ENCODE data around the gene ABCA1. TPM values are rescaled to one million over a fixed set of nuclear protein-coding genes. Genes with fewer than 3 reads are reported as not detected.
"Not testable (repeated sequence)": the region's sequence is repeated elsewhere in the genome, so short reads cannot be mapped to it uniquely, and the experiment has no call there.

Gene ABCA1
- total RNA-seq, 6 experiments from 2014 or later, result 45.8 to 107 (median 61.4) TPM

- H3K27ac ChIP-seq, result peak overlapping the region in 1 of 3 donors; percentile 4
- intact Hi-C loops (cut with DNase I), result loop anchor here in 1 of 2 donors (10.0 kb wide), 1 partner anchor 51 kb away; no protein-coding TSS in a partner anchor
- 67% methylated on average over 3 of the region's 3 CpGs for WGBS (ENCODE audit: insufficient coverage, low coverage, low lambda C conversion rate, missing lambda C conversion rate)
- H3K27me3 ChIP-seq, result no peaks in the 10 kb centered on the region
- no peak overlapping the region for H3K4me3 ChIP-seq
- H3K9me3 ChIP-seq, result no peaks in the 10 kb centered on the region
- ATAC-seq (peak in 2 of 4 donors; percentile 14 to 20), DNase-seq (no peak)
- peaks cover 0 to 45% (median 16%) of the 10 kb centered on the region in 4 donors for H3K4me1 ChIP-seq
- no peak for TF ChIP-seq POLR2A (IDR thresholded peaks at IDR 0.05)
- TF ChIP-seq CTCF (IDR thresholded peaks at IDR 0.05), result no peak
- H3K36me3 ChIP-seq, result peaks cover 0 to 71% (median 35%) of the 10 kb centered on the region in 4 donors
Measured at GRCh38 chr9:104855807-104856206, 72.1 kb downstream of the ABCA1 start.

- not testable (repeated sequence) for DNase-seq, ATAC-seq, H3K27me3 ChIP-seq, H3K4me3 ChIP-seq, H3K9me3 ChIP-seq
- Histone ChIP-seq H3K4me1 (peaks cover 0 to 40% (median 12%) of the 10 kb centered on the region in 4 donors), H3K27ac (peak overlapping the region in 1 of 3 donors; percentile 10), H3K36me3 (peaks cover 0 to 65% (median 36%) of the 10 kb centered on the region in 4 donors)
- 80% methylated on average over 7 of the region's 7 CpGs for WGBS (ENCODE audit: insufficient coverage, low coverage, low lambda C conversion rate, missing lambda C conversion rate)
- intact Hi-C loops (cut with DNase I), result loop anchor here in 1 of 2 donors (10.0 kb wide), 1 partner anchor 50 kb away; no protein-coding TSS in a partner anchor
Measured at GRCh38 chr9:104855258-104855657, 72.7 kb downstream of the ABCA1 start.

GRCh38 chr9:104854613-104855012, 73.3 kb downstream of the ABCA1 start:
- Histone ChIP-seq H3K36me3 (peaks cover 0 to 66% (median 36%) of the 10 kb centered on the region in 4 donors), H3K4me3 (no peak overlapping the region), H3K27me3 (no peaks in the 10 kb centered on the region), H3K27ac (peak overlapping the region in 1 of 3 donors; percentile 10), H3K4me1 (peaks cover 0 to 33% (median 12%) of the 10 kb centered on the region in 4 donors), H3K9me3 (no peaks in the 10 kb centered on the region)
- TF ChIP-seq CTCF (IDR thresholded peaks at IDR 0.05), result no peak
- ATAC-seq, result peak in 1 of 4 donors; percentile 12
- 100% methylated on average over 1 of the region's 1 CpG for WGBS (ENCODE audit: insufficient coverage, low coverage, low lambda C conversion rate, missing lambda C conversion rate)
- DNase-seq, result no peak
- intact Hi-C loops (cut with DNase I), result loop anchor here in 1 of 2 donors (10.0 kb wide), 1 partner anchor 50 kb away; no protein-coding TSS in a partner anchor

- intact Hi-C loops (cut with DNase I), result loop anchor here in 1 of 2 donors (10.0 kb wide), 1 partner anchor 49 kb away; no protein-coding TSS in a partner anchor
Measured at GRCh38 chr9:104853683-104854082, 74.3 kb downstream of the ABCA1 start.

More at GRCh38 chr9:104853683-104854082, 74.3 kb downstream of the ABCA1 start:
- peaks cover 0 to 25% (median 12%) of the 10 kb centered on the region in 4 donors for H3K4me1 ChIP-seq
- DNase-seq, result no peak
- H3K9me3 ChIP-seq, result no peaks in the 10 kb centered on the region
- H3K4me3 ChIP-seq, result no peak overlapping the region
- no peaks in the 10 kb centered on the region for H3K27me3 ChIP-seq
- no peak for TF ChIP-seq CTCF (IDR thresholded peaks at IDR 0.05)
- no peak for TF ChIP-seq POLR2A (IDR thresholded peaks at IDR 0.05)
- no peak for ATAC-seq
- peaks cover 0 to 60% (median 31%) of the 10 kb centered on the region in 4 donors for H3K36me3 ChIP-seq
- H3K27ac ChIP-seq, result no peak overlapping the region

All from right lobe of liver (tissue), 6 donors.